Suprapubic skin (tissue), 4 donors: ENCODE results near the gene FCER2.

ENCODE experiments used
- POLR2A ChIP-seq, 2 donors: fragments of 450-650 bp; IDR thresholded peaks; one replicate each; pipeline ENCODE4 v1.6.1; 2017; ENCODE audit warnings: antibody characterized with exemption in 2 of 2, mild to moderate bottlenecking in 2 of 2, moderate library complexity in 2 of 2
- POLR2AphosphoS5 ChIP-seq, 3 donors: sonication (generic); formaldehyde crosslinking; IDR thresholded peaks; one replicate each; pipeline ENCODE4 v1.6.1; 2017; ENCODE audit warnings: antibody characterized with exemption in 3 of 3
- TF ChIP-seq, protein P1 (sequence below), 2 donors: fragments of 200-600 bp in 1 of 2; fragments of 450-650 bp in 1 of 2; sonication (generic) in 1 of 2; IDR thresholded peaks; one replicate each; pipeline ENCODE4 v1.5.1; 2016 to 2019; ENCODE audit warnings: antibody characterized with exemption in 2 of 2, mild to moderate bottlenecking in 1 of 2, moderate library complexity in 1 of 2

DNA sequence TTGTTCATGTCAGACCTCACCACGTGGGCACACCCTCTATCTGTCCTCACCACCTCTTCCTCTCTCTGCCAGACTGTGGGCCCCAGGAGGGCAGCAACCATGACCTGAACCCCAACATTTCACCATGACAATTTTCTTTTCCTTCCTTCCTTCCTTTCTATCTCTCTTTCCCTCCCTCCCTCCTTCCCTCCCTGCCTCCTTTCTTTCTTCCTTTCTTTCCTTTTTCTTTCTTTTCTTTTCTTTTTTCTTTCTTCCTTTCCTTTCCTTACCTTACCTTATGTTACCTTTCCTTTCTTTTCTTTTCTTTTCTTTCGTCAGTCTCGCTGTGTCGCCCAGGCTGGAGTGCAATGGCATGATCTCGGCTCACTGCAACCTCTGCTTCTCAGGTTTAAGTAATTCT lies 8.7 kb upstream of the FCER2 start:
- TF ChIP-seq POLR2A (IDR thresholded peaks at IDR 0.05) (no peak), POLR2AphosphoS5 (IDR thresholded peaks at IDR 0.05) (no peak)
- TF ChIP-seq, protein P1, sequence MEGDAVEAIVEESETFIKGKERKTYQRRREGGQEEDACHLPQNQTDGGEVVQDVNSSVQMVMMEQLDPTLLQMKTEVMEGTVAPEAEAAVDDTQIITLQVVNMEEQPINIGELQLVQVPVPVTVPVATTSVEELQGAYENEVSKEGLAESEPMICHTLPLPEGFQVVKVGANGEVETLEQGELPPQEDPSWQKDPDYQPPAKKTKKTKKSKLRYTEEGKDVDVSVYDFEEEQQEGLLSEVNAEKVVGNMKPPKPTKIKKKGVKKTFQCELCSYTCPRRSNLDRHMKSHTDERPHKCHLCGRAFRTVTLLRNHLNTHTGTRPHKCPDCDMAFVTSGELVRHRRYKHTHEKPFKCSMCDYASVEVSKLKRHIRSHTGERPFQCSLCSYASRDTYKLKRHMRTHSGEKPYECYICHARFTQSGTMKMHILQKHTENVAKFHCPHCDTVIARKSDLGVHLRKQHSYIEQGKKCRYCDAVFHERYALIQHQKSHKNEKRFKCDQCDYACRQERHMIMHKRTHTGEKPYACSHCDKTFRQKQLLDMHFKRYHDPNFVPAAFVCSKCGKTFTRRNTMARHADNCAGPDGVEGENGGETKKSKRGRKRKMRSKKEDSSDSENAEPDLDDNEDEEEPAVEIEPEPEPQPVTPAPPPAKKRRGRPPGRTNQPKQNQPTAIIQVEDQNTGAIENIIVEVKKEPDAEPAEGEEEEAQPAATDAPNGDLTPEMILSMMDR (IDR thresholded peaks at IDR 0.05) = no peak
